OCI-LY1 (cell line): ENCODE data around the gene PASK.

Experiments used
- H2AFZ ChIP-seq: fragments of 200-600 bp; sonication (generic), shearing (Covaris generic); 2 replicates; pipeline ENCODE4 v1.6.0; 2014; ENCODE audit warnings: antibody characterized with exemption, mild to moderate bottlenecking, low read length
- H3F3A ChIP-seq: fragments of 200-600 bp; sonication (generic), shearing (Covaris generic); 2 replicates; pipeline ENCODE4 v1.6.0; 2014; ENCODE audit warnings: mild to moderate bottlenecking, antibody characterized with exemption, low read length, moderate library complexity; ENCODE audit not compliant: insufficient read depth
- H3K27ac ChIP-seq: fragments of 200-600 bp; sonication (generic); 2 replicates; pipeline ENCODE4 v1.5.1; 2014; ENCODE audit warnings: low read length, mixed run types, mild to moderate bottlenecking, low read depth; ENCODE audit not compliant: poor library complexity, severe bottlenecking
- H3K27me3 ChIP-seq: fragments of 200-600 bp; sonication (generic); 2 replicates; pipeline ENCODE4 v1.6.0; 2014; ENCODE audit warnings: antibody characterized with exemption, mild to moderate bottlenecking, low read length, moderate library complexity; ENCODE audit not compliant: insufficient read depth
- H3K36me3 ChIP-seq: fragments of 200-600 bp; sonication (generic); 2 replicates; pipeline ENCODE4 v1.6.1; 2014; ENCODE audit warnings: mild to moderate bottlenecking, antibody characterized with exemption, low read length, moderate library complexity, mixed read lengths; ENCODE audit not compliant: insufficient read depth
- H3K4me1 ChIP-seq: fragments of 200-600 bp; sonication (generic); 2 replicates; pipeline ENCODE4 v1.5.1; 2014; ENCODE audit warnings: mild to moderate bottlenecking, low read length, moderate library complexity; ENCODE audit not compliant: insufficient read depth, severe bottlenecking
- H3K4me2 ChIP-seq: fragments of 200-600 bp; sonication (generic), shearing (Covaris generic); 2 replicates; pipeline ENCODE4 v1.6.1; 2014; ENCODE audit warnings: low read length
- H3K4me3 ChIP-seq: fragments of 200-600 bp; sonication (generic); 2 replicates; pipeline ENCODE4 v1.5.1; 2014; ENCODE audit warnings: low read length, low read depth, mild to moderate bottlenecking, mixed read lengths; ENCODE audit not compliant: poor library complexity, severe bottlenecking
- H3K79me2 ChIP-seq: fragments of 200-600 bp; shearing (Covaris generic); 2 replicates; pipeline ENCODE4 v1.6.1; 2016; ENCODE audit warnings: mixed run types, low read length, mixed read lengths; ENCODE audit not compliant: insufficient read depth
- H3K9ac ChIP-seq: fragments of 200-600 bp; sonication (generic), shearing (Covaris generic); 2 replicates; pipeline ENCODE4 v1.6.1; 2014; ENCODE audit warnings: mild to moderate bottlenecking, low read length, mixed read lengths
- H3K9me2 ChIP-seq: fragments of 200-600 bp; sonication (generic), shearing (Covaris generic); 2 replicates; pipeline ENCODE4 v1.6.1; 2014; ENCODE audit warnings: low read depth, mild to moderate bottlenecking, low read length, mixed read lengths
- H3K9me3 ChIP-seq: fragments of 200-600 bp; shearing (Covaris generic); 2 replicates; pipeline ENCODE4 v1.6.1; 2014; ENCODE audit warnings: low read length, mixed read lengths
- H4K20me1 ChIP-seq: fragments of 200-600 bp; sonication (generic), shearing (Covaris generic); 2 replicates; pipeline ENCODE4 v1.6.0; 2016; ENCODE audit warnings: mild to moderate bottlenecking, low read length; ENCODE audit not compliant: insufficient read depth
- CTCF ChIP-seq: fragments of 200-600 bp; sonication (generic), shearing (Covaris generic); IDR thresholded peaks from 2 replicates; pipeline ENCODE4 v1.5.1; 2017; ENCODE audit warnings: mild to moderate bottlenecking, antibody characterized with exemption, low read length, moderate library complexity, mixed read lengths
- EZH2 ChIP-seq: fragments of 200-600 bp; sonication (generic), shearing (Covaris generic); IDR thresholded peaks from 2 replicates; pipeline ENCODE4 v1.8.0; 2017; ENCODE audit warnings: borderline replicate concordance, mixed run types, mild to moderate bottlenecking, antibody characterized with exemption, low read length, moderate library complexity, mixed read lengths

PASK gene

GRCh38 chr2:241073166-241074064 lies 75.9 kb downstream of the PASK start:
- no peak for TF ChIP-seq CTCF
- TF ChIP-seq EZH2 = no peak
- no peaks in the 10 kb centered on the region for H4K20me1 ChIP-seq
- H3F3A ChIP-seq = no peaks in the 10 kb centered on the region
- no peak overlapping the region for H3K27ac ChIP-seq
- H3K79me2 ChIP-seq = no peaks in the 10 kb centered on the region
- H3K4me3 ChIP-seq = no peak overlapping the region
- H3K4me2 ChIP-seq = no peak overlapping the region
- H3K4me1 ChIP-seq = no peaks in the 10 kb centered on the region
- H3K9me3 ChIP-seq = no peaks in the 10 kb centered on the region
- H3K9me2 ChIP-seq = no peaks in the 10 kb centered on the region
- peaks cover 3% of the 10 kb centered on the region; the same call in 1 of the 2 replicates for H3K27me3 ChIP-seq
- H3K9ac ChIP-seq = no peak overlapping the region
- no peaks in the 10 kb centered on the region for H3K36me3 ChIP-seq
- H2AFZ ChIP-seq = no peak overlapping the region

- H3K4me1 ChIP-seq = no peaks in the 10 kb centered on the region
- H3K4me2 ChIP-seq = no peak overlapping the region
- no peak for TF ChIP-seq CTCF
- no peak for TF ChIP-seq EZH2
- H3K9ac ChIP-seq = no peak overlapping the region
- no peaks in the 10 kb centered on the region for H3K36me3 ChIP-seq
- no peaks in the 10 kb centered on the region for H3K9me3 ChIP-seq
- H2AFZ ChIP-seq = no peak overlapping the region
- no peak overlapping the region for H3K4me3 ChIP-seq
- H3K79me2 ChIP-seq = no peaks in the 10 kb centered on the region
- no peaks in the 10 kb centered on the region for H4K20me1 ChIP-seq
- peaks cover 3% of the 10 kb centered on the region; the same call in 1 of the 2 replicates for H3K27me3 ChIP-seq
- no peak overlapping the region for H3K27ac ChIP-seq
- no peaks in the 10 kb centered on the region for H3F3A ChIP-seq
- no peaks in the 10 kb centered on the region for H3K9me2 ChIP-seq
Measured at GRCh38 chr2:241072553-241073165, 76.6 kb downstream of the PASK start.

GRCh38 chr2:241072151-241072550 lies 77.1 kb downstream of the PASK start:
- no peak overlapping the region for H3K27ac ChIP-seq
- 0 out of 2 replicates have a peak, but pooled peaks cover 3% of the 10 kb centered on the region for H3K27me3 ChIP-seq
- no peaks in the 10 kb centered on the region for H3F3A ChIP-seq
- no peaks in the 10 kb centered on the region for H3K9me3 ChIP-seq
- no peaks in the 10 kb centered on the region for H3K79me2 ChIP-seq
- H3K9ac ChIP-seq = no peak overlapping the region
- no peak overlapping the region for H2AFZ ChIP-seq
- no peaks in the 10 kb centered on the region for H3K36me3 ChIP-seq
- no peaks in the 10 kb centered on the region for H4K20me1 ChIP-seq
- TF ChIP-seq EZH2 (no peak), CTCF (no peak)
- H3K4me1 ChIP-seq = no peaks in the 10 kb centered on the region
- no peak overlapping the region for H3K4me3 ChIP-seq
- no peak overlapping the region for H3K4me2 ChIP-seq
- H3K9me2 ChIP-seq = no peaks in the 10 kb centered on the region
